Choroid plexus epithelial cell (primary cell): Measurements from ENCODE around the gene XRCC5.

Experiments used
- DNase-seq: peaks from one replicate; pipeline ENCODE4 v3.0.0-alpha.2; 2010; ENCODE audit warnings: low read depth
- H3K4me3 ChIP-seq: 2 replicates; pipeline ENCODE4 v1.5.1; 2011; ENCODE audit warnings: low read depth, mild to moderate bottlenecking, control low read depth, low read length, moderate library complexity
- CTCF ChIP-seq: conservative IDR thresholded peaks from 2 replicates; pipeline ENCODE4 v1.5.1; 2011; ENCODE audit warnings: low read depth, mild to moderate bottlenecking, control low read depth, inconsistent platforms, low read length, moderate library complexity

Gene XRCC5

GRCh38 chr2:216084547-216084946, 24.6 kb upstream of the XRCC5 start:
- H3K4me3 ChIP-seq: no peak overlapping the region
- no peak for DNase-seq
- no peak for TF ChIP-seq CTCF

- H3K4me3 ChIP-seq: no peak overlapping the region
- no peak for DNase-seq
- TF ChIP-seq CTCF: no peak
Measured at GRCh38 chr2:216086207-216086893, 22.8 kb upstream of the XRCC5 start.

GRCh38 chr2:216090369-216090786, 18.8 kb upstream of the XRCC5 start:
- no peak for DNase-seq
- no peak overlapping the region for H3K4me3 ChIP-seq
- no peak for TF ChIP-seq CTCF

- no peak for TF ChIP-seq CTCF
- no peak for DNase-seq
- no peak overlapping the region for H3K4me3 ChIP-seq
Measured at GRCh38 chr2:216092646-216093045, 16.5 kb upstream of the XRCC5 start.

- TF ChIP-seq CTCF: no peak
- DNase-seq: no peak
- no peak overlapping the region for H3K4me3 ChIP-seq
Measured at GRCh38 chr2:216094701-216095100, 14.4 kb upstream of the XRCC5 start.

GRCh38 chr2:216098421-216099334, 10.5 kb upstream of the XRCC5 start:
- no peak for DNase-seq
- no peak for TF ChIP-seq CTCF
- no peak overlapping the region for H3K4me3 ChIP-seq

GRCh38 chr2:216101109-216101508, 8.0 kb upstream of the XRCC5 start:
- DNase-seq: no peak
- no peak for TF ChIP-seq CTCF
- no peak overlapping the region for H3K4me3 ChIP-seq
